Activated CD4-positive, CD25-positive, alpha-beta regulatory T cell treated with anti-CD3 and anti-CD28 coated beads, Interleukin-2, amount 50 U/mL, for 16 hours (primary cell): ENCODE data around the gene ERI3.

Experiments
- DNase-seq: peaks from one replicate; pipeline ENCODE4 v3.0.0-alpha.2; 2020; ENCODE audit warnings: low read depth, low spot score

Gene ERI3

DNA sequence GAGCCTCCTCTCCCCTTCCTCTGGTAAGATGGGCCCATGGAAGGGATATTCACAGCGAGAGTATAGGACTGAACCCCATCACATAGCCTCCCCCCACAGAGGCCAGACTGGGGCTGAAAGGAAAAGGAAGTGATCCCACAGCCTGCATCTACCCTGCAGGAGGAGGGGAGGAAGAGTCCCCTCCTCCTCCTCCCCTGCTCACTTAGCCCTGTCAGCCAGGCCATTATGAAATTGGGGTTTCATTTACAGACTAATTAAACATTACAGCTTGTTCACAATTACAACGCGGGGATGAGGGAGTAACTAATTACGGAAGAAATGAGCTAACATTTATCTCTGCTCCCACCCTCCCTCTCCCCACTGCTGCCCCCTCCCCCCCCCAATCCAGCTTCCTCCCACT lies 116.4 kb downstream of the ERI3 start:
- no peak for DNase-seq

DNA sequence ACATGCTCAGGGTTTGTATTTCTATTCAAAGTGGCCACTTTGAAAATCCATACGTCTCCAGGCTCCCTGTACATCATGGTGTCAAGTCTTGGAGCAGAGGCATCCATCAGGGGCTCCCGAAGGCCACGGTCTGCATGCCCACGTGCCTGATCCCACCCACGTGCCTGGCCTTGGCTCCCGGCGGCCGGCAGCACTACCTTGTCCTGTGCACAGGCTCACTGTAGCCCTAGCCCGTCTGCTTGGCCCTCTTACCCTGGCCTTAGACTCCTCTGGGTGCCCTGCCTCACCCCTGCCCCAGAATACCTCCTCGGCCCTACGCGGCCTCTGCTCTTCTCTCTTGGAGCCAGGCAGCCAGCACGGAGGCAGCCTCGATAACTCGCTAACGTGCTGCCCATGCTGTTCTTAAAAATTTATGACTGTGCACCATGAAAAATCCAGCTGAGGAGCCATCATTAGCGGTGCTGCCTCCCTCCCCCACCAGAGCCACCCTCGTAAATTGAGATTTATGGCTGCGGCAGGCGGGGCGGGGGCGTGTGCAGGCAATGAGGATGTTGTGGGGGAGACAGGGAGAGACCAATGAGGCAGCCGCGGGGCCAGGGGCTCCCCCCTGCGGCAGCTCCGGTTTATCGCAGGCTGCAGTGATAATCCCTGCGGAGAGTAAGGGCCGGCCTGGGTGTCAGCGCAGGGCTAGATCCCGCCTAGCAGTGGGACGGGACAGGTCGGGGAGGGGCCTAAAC lies 117.2 kb downstream of the ERI3 start:
- DNase-seq, result no peak

GRCh38 chr1:44236490-44237272 lies 118.4 kb downstream of the ERI3 start:
- DNase-seq, result no peak

- DNase-seq, result no peak
Observed at GRCh38 chr1:44235808-44236207, 119.2 kb downstream of the ERI3 start.

DNA sequence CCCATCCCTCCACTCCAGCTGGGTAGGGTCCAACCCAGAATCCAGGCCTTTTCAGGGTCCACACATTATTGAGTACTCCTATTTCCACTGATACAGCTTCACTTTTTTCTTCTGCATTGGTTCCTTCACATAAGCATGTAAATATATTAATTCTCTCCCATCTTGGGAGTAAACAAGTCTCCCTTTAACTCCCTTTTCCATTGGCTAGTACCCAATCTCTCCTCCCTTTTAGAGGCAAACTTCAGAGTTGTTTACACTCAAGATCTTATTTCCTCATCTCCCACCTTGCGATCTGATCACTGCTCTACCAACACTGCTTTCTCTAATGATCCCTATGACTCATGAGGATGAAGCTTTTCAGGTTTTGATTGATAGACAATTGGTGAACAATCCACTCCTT lies 121.5 kb downstream of the ERI3 start:
- no peak for DNase-seq

DNA sequence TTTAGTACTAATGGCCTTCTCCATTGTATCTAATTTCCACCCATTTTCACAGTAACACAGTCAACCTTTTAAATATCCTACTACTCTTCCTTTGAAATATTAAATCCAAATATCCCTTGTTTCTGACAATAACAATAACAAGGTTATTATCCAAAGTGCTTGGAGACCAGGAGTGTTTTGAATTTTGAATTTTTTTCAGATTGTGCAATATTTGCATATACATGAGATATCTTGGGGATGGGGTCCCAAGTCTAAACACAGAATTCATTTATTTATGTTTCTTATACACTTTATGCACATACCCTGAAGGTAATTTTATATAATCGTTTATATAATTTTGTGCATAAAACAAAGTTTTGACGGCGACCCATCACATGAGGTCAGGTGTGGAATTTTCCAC lies 124.3 kb downstream of the ERI3 start:
- DNase-seq, result no peak

- no peak for DNase-seq
Observed at GRCh38 chr1:44229435-44230167, 125.5 kb downstream of the ERI3 start.

DNA sequence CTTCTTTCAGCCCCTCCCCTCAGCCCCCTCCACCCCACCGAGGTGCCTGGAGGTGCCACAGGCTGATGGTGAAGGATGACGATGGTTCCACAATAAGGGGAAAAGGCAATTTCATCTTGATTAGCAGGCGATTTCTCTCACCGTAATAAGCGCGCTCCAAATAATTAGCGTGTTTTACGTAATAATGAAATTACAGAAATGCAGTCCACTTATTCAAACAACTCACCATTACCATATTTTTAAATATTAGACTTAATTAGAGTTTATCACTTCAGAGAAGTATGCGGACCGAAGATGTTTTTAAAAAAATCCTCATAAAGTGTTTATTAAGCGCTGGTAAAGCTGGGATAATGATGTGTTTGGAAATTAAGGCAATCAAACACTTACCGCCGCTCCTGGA lies 126.8 kb downstream of the ERI3 start:
- no peak for DNase-seq

DNA sequence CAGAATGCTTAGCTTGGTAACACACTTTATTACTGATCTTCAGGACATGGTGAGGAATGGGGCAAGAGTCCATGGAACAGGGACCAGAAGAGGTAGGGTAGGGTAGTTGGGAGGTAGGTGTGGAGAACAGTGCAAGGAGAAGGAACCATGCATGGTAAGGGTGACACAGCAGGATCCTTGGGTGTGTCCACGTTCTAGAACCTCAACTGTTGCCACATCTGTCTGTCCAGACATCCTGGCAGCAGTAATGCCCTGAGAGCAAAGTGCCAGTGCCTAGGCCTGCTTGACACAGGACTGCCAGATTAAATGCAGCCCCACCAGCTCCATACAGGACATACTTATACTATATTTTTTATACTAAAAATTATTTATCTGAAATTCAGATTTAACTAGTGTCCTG lies 127.8 kb downstream of the ERI3 start:
- no peak for DNase-seq

- no peak for DNase-seq
Observed at GRCh38 chr1:44225761-44226160, 129.3 kb downstream of the ERI3 start.

DNA sequence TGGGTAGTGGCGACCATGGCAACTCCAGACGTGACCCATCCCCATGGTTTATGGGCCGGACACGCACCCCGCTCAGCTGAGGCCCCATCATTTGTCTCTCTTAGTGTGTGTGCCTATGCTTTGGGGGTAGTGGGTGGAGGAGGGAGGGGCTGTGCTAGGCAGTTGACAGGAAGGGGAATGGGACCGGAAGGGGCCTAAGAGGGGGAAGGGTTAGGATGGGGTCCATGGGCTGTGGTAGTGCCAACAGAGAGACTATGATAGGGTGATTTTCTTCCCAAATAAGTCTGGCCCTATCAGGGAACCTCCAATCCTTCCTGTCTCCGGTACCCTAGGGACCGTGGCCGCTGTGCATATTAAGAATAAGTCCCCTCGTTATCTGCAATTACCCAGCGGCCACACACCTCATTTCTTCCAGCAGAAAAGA lies 131.9 kb downstream of the ERI3 start:
- no peak for DNase-seq

GRCh38 chr1:44222397-44223186 lies 132.5 kb downstream of the ERI3 start:
- DNase-seq, result no peak

GRCh38 chr1:44221769-44222168 lies 133.3 kb downstream of the ERI3 start:
- no peak for DNase-seq

DNA sequence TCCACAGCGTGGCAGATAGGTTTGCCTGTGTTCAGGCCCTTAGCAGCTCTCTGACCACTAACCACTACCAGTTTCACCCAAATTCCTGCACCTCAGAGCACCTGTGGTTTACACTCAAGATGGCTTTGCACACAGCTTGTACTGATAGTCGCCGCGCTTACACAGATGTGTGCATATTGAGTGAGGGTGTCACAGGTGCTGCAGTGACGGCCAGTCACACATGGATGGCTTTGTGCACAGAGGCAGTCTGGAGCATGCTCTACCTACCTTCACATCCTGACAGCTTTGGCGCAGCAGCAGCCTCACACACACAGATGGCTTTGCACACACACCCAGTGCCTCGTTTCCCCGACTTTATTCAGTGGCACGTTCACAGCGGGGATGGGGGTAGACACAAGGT lies 134.3 kb downstream of the ERI3 start:
- DNase-seq, result no peak

DNA sequence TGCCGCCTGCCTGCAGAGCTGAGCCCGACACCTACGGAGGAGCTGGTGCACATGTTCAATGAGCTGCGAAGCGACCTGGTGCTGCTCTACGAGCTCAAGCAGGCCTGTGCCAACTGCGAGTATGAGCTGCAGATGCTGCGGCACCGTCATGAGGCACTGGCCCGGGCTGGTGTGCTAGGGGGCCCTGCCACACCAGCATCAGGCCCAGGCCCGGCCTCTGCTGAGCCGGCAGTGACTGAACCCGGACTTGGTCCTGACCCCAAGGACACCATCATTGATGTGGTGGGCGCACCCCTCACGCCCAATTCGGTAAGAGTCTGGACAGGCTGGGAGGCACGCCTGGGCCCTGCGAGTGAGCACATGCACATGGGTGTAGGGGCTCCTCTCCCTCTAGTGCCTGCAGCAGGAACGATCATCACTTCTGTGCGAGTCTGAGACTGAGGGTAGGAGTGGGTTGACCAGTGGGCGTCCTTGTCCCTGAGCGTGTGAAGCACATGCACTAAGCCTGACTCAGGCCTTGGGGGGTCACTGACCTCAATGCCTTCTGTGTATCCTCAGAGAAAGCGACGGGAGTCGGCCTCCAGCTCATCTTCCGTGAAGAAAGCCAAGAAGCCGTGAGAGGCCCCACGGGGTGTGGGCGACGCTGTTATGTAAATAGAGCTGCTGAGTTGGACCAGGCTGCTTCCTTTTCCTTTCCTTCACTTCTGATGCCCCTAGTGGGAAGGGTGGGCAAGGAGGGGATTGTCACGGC lies 134.9 kb downstream of the ERI3 start:
- DNase-seq, result no peak

DNA sequence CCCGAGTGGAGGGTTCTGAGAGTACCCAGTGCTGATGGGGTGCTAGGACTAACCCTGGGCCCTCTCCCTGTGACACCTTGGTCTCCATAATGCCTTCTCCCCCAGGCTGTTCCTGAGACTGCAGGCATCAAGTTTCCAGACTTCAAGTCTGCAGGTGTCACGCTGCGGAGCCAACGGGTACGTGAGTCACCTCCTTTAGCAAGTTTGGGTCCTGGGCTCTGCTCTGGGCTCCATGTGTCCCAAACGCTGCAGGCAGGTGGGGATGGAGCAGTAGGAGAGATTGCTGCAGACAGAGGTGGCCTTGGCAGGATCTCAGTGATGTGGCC lies 135.8 kb downstream of the ERI3 start:
- no peak for DNase-seq

GRCh38 chr1:44218503-44219300 lies 136.4 kb downstream of the ERI3 start:
- no peak for DNase-seq

- peak; percentile 53 for DNase-seq
Observed at GRCh38 chr1:44217809-44218410, 137.1 kb downstream of the ERI3 start.

- DNase-seq, result peak; percentile 74
Observed at GRCh38 chr1:44213222-44214112, 141.6 kb downstream of the ERI3 start, which contains the start of gene DMAP1. Gene DMAP1, plus strand, starts transcription at chr1:44213471. Its CDS starts 283 bp downstream, at chr1:44213754.
